ENCODE measurements around the gene FREM1. TPM values are rescaled to one million over a fixed set of nuclear protein-coding genes. Genes with fewer than 3 reads are reported as not detected.

The FREM1 gene
- total RNA-seq, 4 donors from 2014 or later, result 0.53 to 2.8 (median 1.5) TPM

DNA sequence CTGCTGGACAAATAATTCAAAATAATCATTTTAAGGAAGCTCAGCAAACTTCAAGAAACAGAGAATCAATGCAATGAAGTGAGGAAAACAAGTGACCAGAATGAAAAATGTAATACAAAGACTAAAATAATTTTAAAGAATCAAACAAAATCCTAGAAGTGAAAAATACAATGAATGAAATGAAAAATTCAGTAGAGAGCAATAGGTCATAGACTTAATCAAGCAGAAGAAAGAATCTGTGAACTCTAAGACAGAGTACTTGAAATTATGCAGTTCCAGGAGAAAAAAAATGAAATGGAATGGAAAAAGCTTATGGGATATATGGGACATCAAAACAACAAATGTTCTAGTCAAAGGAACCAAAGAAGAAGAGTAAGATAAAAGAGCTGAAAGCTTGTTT, 205.1 kb downstream of the FREM1 start:
- TF ChIP-seq POLR2A (IDR thresholded peaks at IDR 0.05), result no peak
- TF ChIP-seq, protein P1, sequence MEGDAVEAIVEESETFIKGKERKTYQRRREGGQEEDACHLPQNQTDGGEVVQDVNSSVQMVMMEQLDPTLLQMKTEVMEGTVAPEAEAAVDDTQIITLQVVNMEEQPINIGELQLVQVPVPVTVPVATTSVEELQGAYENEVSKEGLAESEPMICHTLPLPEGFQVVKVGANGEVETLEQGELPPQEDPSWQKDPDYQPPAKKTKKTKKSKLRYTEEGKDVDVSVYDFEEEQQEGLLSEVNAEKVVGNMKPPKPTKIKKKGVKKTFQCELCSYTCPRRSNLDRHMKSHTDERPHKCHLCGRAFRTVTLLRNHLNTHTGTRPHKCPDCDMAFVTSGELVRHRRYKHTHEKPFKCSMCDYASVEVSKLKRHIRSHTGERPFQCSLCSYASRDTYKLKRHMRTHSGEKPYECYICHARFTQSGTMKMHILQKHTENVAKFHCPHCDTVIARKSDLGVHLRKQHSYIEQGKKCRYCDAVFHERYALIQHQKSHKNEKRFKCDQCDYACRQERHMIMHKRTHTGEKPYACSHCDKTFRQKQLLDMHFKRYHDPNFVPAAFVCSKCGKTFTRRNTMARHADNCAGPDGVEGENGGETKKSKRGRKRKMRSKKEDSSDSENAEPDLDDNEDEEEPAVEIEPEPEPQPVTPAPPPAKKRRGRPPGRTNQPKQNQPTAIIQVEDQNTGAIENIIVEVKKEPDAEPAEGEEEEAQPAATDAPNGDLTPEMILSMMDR (IDR thresholded peaks at IDR 0.05), result no peak
- DNase-seq (ENCODE audit: low spot score in 2 of 2), result no peak
- intact Hi-C loops (cut with DNase I; ENCODE audit: low total_unique reads), result no loop called here
- no peak overlapping the region for H3K4me3 ChIP-seq (ENCODE audit: low read depth, poor library complexity, severe bottlenecking)

DNA sequence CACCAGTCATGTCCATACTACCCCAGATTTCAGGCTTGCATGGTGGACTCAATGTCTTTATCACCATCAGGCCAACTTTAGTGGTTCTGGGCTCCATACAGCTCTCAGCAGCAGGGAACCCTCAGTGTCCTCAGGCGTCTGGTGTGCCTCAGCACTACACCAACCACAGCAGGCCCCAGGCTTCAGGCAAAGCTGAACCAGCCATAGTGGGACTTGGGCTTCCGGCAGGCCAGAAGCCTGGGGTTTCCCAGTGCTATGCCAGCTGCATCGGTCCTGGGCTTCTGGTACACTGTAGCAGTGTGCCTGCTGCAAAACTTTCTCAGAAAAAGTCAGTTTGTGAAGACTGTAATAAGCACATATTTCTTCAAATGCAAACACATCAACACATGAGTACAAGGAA, 205.9 kb downstream of the FREM1 start:
- WGBS, 2 donors, result 88 to 93% methylated on average over 3 of the region's 3 CpGs
- DNase-seq (ENCODE audit: low spot score in 2 of 2), result no peak
- H3K4me3 ChIP-seq (ENCODE audit: low read depth, poor library complexity, severe bottlenecking), result no peak overlapping the region
- TF ChIP-seq POLR2A (IDR thresholded peaks at IDR 0.05), result no peak
- intact Hi-C loops (cut with DNase I; ENCODE audit: low total_unique reads), result no loop called here

DNA sequence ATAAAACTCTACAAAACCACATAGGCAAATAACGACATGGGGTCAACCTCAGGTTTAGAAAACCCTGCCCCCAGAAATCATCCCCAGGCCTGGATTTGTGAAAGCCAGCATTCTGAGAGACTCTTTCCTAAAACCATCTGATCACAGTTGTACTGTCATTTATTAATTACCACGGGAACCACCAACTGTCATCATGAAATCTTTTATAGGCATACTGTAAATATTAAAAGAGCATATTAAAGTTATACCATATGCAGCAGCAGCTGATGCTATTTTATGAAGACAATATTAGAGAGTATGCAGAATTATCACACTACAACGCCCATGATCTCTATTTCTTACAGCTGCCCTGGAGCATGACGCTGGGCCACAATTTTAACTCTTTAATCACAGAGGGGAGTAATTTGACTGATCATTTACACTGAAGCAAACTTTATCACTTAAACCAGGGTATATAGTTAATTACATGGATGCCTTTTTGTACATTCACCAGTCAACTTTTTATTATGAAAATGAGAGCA, 208.0 kb downstream of the FREM1 start:
- intact Hi-C loops (cut with DNase I; ENCODE audit: low total_unique reads), result no loop called here
- no peak for DNase-seq (ENCODE audit: low spot score in 2 of 2)
- H3K4me3 ChIP-seq (ENCODE audit: low read depth, poor library complexity, severe bottlenecking), result no peak overlapping the region
- TF ChIP-seq POLR2A (IDR thresholded peaks at IDR 0.05), result no peak
- TF ChIP-seq, protein P1 (IDR thresholded peaks at IDR 0.05), result no peak
- WGBS, 2 donors, result 32 to 41% methylated on average over 4 of the region's 4 CpGs

DNA sequence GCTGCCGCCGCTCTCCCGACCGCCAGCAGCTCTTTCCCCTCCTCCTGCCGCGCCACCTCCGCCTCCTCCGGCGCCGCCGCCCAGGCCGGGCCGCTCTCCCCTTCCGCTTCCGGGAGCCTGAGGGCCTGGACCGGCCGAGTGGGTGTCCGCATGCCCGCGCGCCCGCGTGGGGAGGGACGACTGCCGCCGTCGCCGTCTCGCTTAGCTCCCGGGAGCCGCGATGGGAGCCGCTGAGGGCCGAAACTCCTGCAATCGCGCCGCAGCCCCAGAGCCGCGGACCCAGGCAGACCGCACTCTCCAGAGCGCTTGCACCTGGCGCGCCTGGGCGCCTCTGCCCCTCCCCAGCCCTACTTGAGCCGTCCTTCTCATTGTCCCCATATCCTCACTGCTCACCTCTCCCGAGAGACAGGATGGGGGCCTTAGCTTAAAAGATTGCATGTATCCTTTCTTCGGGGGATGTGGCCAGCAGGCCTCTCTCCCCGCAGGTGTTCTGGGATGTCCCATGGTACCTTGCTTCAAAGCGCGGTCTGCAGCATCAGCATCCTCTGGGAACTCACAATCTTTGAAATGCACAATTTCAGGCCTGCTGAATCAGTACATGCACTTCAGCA, 216.9 kb downstream of the FREM1 start, which contains the start of gene ZDHHC21:
Gene ZDHHC21, minus strand, starts transcription at position 182 of the 611 bp plus-strand sequence. CDS start 19,092 bp downstream, outside the sequence.
- peak within 1 kb of the TSS; percentile 48 for H3K4me3 ChIP-seq (ENCODE audit: low read depth, poor library complexity, severe bottlenecking)
- WGBS, 2 donors, result 2 to 4% methylated on average over 32 to 50 of the region's 50 CpGs
- intact Hi-C loops (cut with DNase I; ENCODE audit: low total_unique reads), result no loop called here

DNA sequence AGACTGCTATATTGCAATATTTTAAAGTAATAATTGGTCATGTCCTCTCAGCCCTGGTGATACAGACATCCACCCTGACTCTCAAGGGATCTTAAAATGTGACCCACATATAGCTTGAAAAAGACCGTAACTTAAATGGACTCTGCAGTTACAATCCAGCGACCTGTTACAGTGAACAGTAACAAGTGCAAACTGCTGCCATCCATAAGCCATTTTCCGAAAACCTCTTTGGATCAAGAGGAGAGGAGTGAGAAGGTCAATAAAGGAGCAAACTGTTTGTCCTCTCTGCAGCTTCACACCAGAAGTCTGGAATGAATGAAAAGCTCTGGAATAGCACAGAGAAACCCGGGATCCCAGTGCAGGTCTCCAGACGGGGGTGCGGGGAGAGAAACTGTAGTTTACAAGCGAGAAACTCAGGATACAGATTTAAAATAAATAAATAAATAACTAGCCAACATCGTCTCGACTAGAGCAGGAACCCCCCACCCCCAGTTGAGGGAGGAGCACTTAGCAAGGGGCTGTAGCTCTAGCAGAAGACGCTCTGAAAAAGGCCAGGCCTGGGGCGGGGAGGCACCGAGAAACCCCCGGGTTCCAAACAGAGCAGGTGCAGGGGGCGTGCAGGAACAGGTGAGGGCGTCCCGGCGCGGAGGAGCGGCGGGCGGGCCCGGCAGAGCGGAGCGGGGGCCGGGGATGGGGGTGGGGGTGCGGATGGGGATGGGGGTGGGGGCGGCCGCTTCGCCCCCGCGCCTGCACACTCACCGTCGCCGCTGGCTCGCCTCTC, 217.6 kb downstream of the FREM1 start:
- DNase-seq (ENCODE audit: low spot score in 2 of 2), result no peak
- 3 to 4% methylated on average over 23 to 25 of the region's 35 CpGs for WGBS, 2 donors
- intact Hi-C loops (cut with DNase I; ENCODE audit: low total_unique reads), result no loop called here
- peak overlapping the region; percentile 48 for H3K4me3 ChIP-seq (ENCODE audit: low read depth, poor library complexity, severe bottlenecking)
- TF ChIP-seq, protein P1 (IDR thresholded peaks at IDR 0.05), result no peak
- no peak for TF ChIP-seq POLR2A (IDR thresholded peaks at IDR 0.05)

More for the DNA sequence above, 216.9 kb downstream of the FREM1 start, which contains the start of gene ZDHHC21:
- TF ChIP-seq POLR2A (IDR thresholded peaks at IDR 0.05), result no peak
- TF ChIP-seq, protein P1 (IDR thresholded peaks at IDR 0.05), result no peak
- peak; percentile 34 to 91 for DNase-seq (ENCODE audit: low spot score in 2 of 2)
